ENCODE measurements around the gene ALX4.

The ALX4 gene

GRCh38 chr11:44301564-44302271 lies 8.2 kb downstream of the ALX4 start:
- DNase-seq (ENCODE audit: low read depth in 2 of 3, low spot score in 1 of 3): no peak

GRCh38 chr11:44300844-44301563 lies 8.9 kb downstream of the ALX4 start:
- no peak for DNase-seq (ENCODE audit: low read depth in 2 of 3, low spot score in 1 of 3)

- no peak for DNase-seq (ENCODE audit: low read depth in 2 of 3, low spot score in 1 of 3)
Observed at GRCh38 chr11:44298862-44299261, 11.1 kb downstream of the ALX4 start.

- DNase-seq (ENCODE audit: low read depth in 2 of 3, low spot score in 1 of 3): no peak
Observed at GRCh38 chr11:44290208-44290607, 19.7 kb downstream of the ALX4 start.

- no peak for DNase-seq (ENCODE audit: low read depth in 2 of 3, low spot score in 1 of 3)
Observed at GRCh38 chr11:44288133-44288526, 21.8 kb downstream of the ALX4 start.

GRCh38 chr11:44286911-44287310 lies 23.0 kb downstream of the ALX4 start:
- no peak for DNase-seq (ENCODE audit: low read depth in 2 of 3, low spot score in 1 of 3)

- DNase-seq (ENCODE audit: low read depth in 2 of 3, low spot score in 1 of 3): peak; percentile 34 to 64 (median 42)
Observed at GRCh38 chr11:44286268-44286880, 23.6 kb downstream of the ALX4 start.

- no peak for DNase-seq (ENCODE audit: low read depth in 2 of 3, low spot score in 1 of 3)
Observed at GRCh38 chr11:44285756-44286155, 24.2 kb downstream of the ALX4 start.

GRCh38 chr11:44282620-44283019 lies 27.3 kb downstream of the ALX4 start:
- DNase-seq (ENCODE audit: low read depth in 2 of 3, low spot score in 1 of 3): no peak

GRCh38 chr11:44281151-44281550 lies 28.8 kb downstream of the ALX4 start:
- no peak for DNase-seq (ENCODE audit: low read depth in 2 of 3, low spot score in 1 of 3)

- DNase-seq (ENCODE audit: low read depth in 2 of 3, low spot score in 1 of 3): no peak
Observed at GRCh38 chr11:44280257-44280656, 29.7 kb downstream of the ALX4 start.

GRCh38 chr11:44279483-44279882 lies 30.5 kb downstream of the ALX4 start:
- DNase-seq (ENCODE audit: low read depth in 2 of 3, low spot score in 1 of 3): no peak

- no peak for DNase-seq (ENCODE audit: low read depth in 2 of 3, low spot score in 1 of 3)
Observed at GRCh38 chr11:44277196-44278090, 32.5 kb downstream of the ALX4 start.

GRCh38 chr11:44275961-44276550 lies 33.9 kb downstream of the ALX4 start:
- DNase-seq (ENCODE audit: low read depth in 2 of 3, low spot score in 1 of 3): no peak

- DNase-seq (ENCODE audit: low read depth in 2 of 3, low spot score in 1 of 3): no peak
Observed at GRCh38 chr11:44275241-44275640, 34.7 kb downstream of the ALX4 start.

GRCh38 chr11:44274404-44274803 lies 35.5 kb downstream of the ALX4 start:
- no peak for DNase-seq (ENCODE audit: low read depth in 2 of 3, low spot score in 1 of 3)

- DNase-seq (ENCODE audit: low read depth in 2 of 3, low spot score in 1 of 3): no peak
Observed at GRCh38 chr11:44271286-44271685, 38.7 kb downstream of the ALX4 start.

- DNase-seq (ENCODE audit: low read depth in 2 of 3, low spot score in 1 of 3): no peak
Observed at GRCh38 chr11:44270403-44271273, 39.3 kb downstream of the ALX4 start.

GRCh38 chr11:44269369-44270351 lies 40.3 kb downstream of the ALX4 start:
- no peak for DNase-seq (ENCODE audit: low read depth in 2 of 3, low spot score in 1 of 3)

Data from stimulated activated CD4-positive, alpha-beta T cell treated with anti-CD3 and anti-CD28 coated beads, Interleukin-12 subunit alpha, Interleukin-12 subunit beta, amount 100 ng/mL, for 48 hours (primary cell).